Posterior vena cava (tissue), 2 donors: ENCODE measurements around the gene ARHGAP8. TPM values are rescaled to one million over a fixed set of nuclear protein-coding genes. Genes with fewer than 3 reads are reported as not detected.

Experiments used
- DNase-seq: peaks from one replicate; pipeline ENCODE4 v3.0.0-alpha.2; 2020; ENCODE audit warnings: low spot score
- intact Hi-C, 2 donors: fragments of 100-400 bp; cut with DNase I; formaldehyde crosslinking; loops; one replicate each; pipeline versions ENCODE4 v1.14.1 to v1.14.2; 2022 to 2023
- total RNA-seq, 2 donors: library from RNA; stranded (reverse); fragmentation: NEBNext Ultra II Directional; extraction: Animal tissue kit (Norgen Biotek cat#: 25700); gene quantifications; one replicate each; pipeline ENCODE4 v1.2.1, GENCODE V29; 2021
- donor health status: DM: yes; HTN: yes; CAD: no.
- donor health status: DM: yes; HTN: yes; CAD: no.

The ARHGAP8 gene
- total RNA-seq, 2 donors from 2014 or later = 1.4 TPM

GRCh38 chr22:44759001-44759400 lies 6.6 kb downstream of the ARHGAP8 start:
- intact Hi-C loops = no loop called here
- no peak for DNase-seq

- DNase-seq = no peak
- intact Hi-C loops = no loop called here
Observed at GRCh38 chr22:44759430-44760310, 7.3 kb downstream of the ARHGAP8 start.

GRCh38 chr22:44760476-44760875 lies 8.1 kb downstream of the ARHGAP8 start:
- intact Hi-C loops = no loop called here
- no peak for DNase-seq

GRCh38 chr22:44761025-44761424 lies 8.7 kb downstream of the ARHGAP8 start:
- no peak for DNase-seq
- intact Hi-C loops = no loop called here

- intact Hi-C loops = no loop called here
- no peak for DNase-seq
Observed at GRCh38 chr22:44764373-44764772, 12.0 kb downstream of the ARHGAP8 start.

- DNase-seq = no peak
- intact Hi-C loops = no loop called here
Observed at GRCh38 chr22:44764974-44765373, 12.6 kb downstream of the ARHGAP8 start.

GRCh38 chr22:44765571-44766285 lies 13.4 kb downstream of the ARHGAP8 start:
- DNase-seq = no peak
- intact Hi-C loops = no loop called here

- intact Hi-C loops = no loop called here
Observed at GRCh38 chr22:44773082-44773481, 20.7 kb downstream of the ARHGAP8 start.

GRCh38 chr22:44775862-44776261 lies 23.5 kb downstream of the ARHGAP8 start:
- intact Hi-C loops = no loop called here
- DNase-seq = no peak

More at GRCh38 chr22:44773082-44773481, 20.7 kb downstream of the ARHGAP8 start:
- no peak for DNase-seq

GRCh38 chr22:44776605-44777363 lies 24.4 kb downstream of the ARHGAP8 start:
- no peak for DNase-seq
- intact Hi-C loops = no loop called here

GRCh38 chr22:44777364-44777755 lies 25.0 kb downstream of the ARHGAP8 start:
- intact Hi-C loops = no loop called here
- DNase-seq = no peak

- intact Hi-C loops = no loop called here
- no peak for DNase-seq
Observed at GRCh38 chr22:44780876-44781449, 28.6 kb downstream of the ARHGAP8 start.

- no peak for DNase-seq
- intact Hi-C loops = no loop called here
Observed at GRCh38 chr22:44782363-44782963, 30.1 kb downstream of the ARHGAP8 start.

GRCh38 chr22:44783091-44783490 lies 30.7 kb downstream of the ARHGAP8 start:
- intact Hi-C loops = no loop called here
- DNase-seq = no peak

- DNase-seq = no peak
- intact Hi-C loops = no loop called here
Observed at GRCh38 chr22:44783581-44783980, 31.2 kb downstream of the ARHGAP8 start.

- intact Hi-C loops = no loop called here
- DNase-seq = no peak
Observed at GRCh38 chr22:44786136-44786535, 33.8 kb downstream of the ARHGAP8 start.

GRCh38 chr22:44786610-44787009 lies 34.2 kb downstream of the ARHGAP8 start:
- intact Hi-C loops = no loop called here
- DNase-seq = no peak

GRCh38 chr22:44787832-44788231 lies 35.5 kb downstream of the ARHGAP8 start:
- intact Hi-C loops = no loop called here

GRCh38 chr22:44793106-44793505 lies 40.7 kb downstream of the ARHGAP8 start:
- no peak for DNase-seq
- intact Hi-C loops = no loop called here

More at GRCh38 chr22:44787832-44788231, 35.5 kb downstream of the ARHGAP8 start:
- DNase-seq = no peak
